Measurements from ENCODE around the gene NAMPT.
"Not testable (repeated sequence)": the region's sequence is repeated elsewhere in the genome, so short reads cannot be mapped to it uniquely, and the experiment has no call there.

Gene NAMPT

DNA sequence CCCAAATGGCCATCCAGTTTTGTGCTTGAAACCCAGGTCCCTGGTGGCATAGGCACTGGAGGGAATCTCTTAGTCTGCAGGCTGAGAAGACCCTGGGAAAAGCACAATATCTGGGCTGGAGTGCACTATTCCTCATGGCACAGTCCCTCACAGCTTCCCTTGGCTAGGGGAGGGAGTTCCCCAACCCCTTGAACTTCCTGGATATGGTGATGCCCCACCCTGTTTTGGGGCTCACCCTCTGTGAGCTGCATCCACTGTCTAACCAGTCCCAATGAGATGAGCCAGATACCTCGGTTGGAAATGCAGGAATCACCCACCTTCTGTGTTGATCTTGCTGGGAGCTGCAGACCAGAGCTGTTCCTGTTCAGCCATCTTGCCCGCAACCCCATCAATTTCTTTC lies 19.8 kb upstream of the NAMPT start:
- no peak for DNase-seq (ENCODE audit: low read depth)

DNA sequence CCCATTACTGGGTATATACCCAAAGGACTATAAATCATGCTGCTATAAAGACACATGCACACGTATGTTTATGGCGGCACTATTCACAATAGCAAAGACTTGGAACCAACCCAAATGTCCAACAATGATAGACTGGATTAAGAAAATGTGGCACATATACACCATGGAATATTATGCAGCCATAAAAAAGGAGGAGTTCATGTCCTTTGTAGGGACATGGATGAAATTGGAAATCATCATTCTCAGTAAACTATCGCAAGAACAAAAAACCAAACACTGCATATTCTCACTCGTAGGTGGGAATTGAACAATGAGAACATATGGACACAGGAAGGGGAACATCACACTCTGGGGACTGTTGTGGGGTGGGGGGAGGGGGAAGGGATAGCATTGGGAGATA lies 13.8 kb upstream of the NAMPT start:
- not testable (repeated sequence) for DNase-seq (ENCODE audit: low read depth)

DNA sequence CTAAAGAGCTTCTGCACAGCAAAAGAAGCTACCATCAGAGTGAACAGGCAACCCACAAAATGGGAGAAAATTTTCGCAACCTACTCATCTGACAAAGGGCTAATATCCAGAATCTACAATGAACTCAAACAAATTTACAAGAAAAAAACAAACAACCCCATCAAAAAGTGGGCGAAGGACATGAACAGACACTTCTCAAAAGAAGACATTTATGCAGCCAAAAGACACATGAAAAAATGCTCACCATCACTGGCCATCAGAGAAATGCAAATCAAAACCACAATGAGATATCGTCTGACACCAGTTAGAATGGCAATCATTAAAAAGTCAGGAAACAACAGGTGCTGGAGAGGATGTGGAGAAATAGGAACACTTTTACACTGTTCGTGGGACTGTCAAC lies 13.4 kb upstream of the NAMPT start:
- DNase-seq (ENCODE audit: low read depth), result not testable (repeated sequence)

DNA sequence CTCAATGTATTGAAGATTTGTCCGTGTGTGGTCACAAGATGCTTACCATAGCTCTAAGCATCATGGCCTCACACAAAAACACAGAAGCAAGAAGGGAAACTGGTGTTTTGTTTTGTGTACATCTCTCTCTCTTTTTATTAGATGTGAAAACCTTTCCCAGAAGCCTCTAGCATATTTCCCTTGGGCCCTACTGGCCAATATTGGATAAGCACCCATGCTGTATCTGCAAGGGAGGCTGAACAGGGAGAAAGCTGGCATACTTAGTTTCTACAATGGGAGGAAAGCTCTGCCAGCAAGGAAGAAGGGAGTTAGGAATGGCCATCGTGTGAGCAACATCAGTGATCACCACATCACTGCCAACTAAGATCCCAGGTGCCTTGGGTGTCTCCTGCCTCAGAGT lies 9.6 kb upstream of the NAMPT start:
- DNase-seq (ENCODE audit: low read depth), result no peak

DNA sequence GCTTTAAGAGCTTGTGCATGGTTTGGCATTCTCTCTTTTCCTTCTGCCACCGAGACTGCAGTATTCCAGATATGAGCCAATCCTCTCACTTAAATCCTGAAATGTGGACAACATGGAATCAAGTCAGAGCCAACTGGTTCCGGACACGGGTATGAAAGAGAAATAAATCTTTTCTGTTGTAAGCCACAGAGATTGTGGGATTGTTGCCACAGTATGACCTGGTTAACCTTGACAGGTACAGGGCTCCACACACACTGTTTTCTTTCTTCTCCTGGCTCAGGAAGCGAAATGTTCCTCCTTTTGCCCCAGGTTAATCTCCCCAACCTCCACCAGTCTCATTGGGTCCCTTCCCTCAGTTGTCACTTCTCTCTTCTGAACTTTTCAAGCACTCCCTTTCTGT lies 6.5 kb upstream of the NAMPT start:
- no peak for DNase-seq (ENCODE audit: low read depth)

DNA sequence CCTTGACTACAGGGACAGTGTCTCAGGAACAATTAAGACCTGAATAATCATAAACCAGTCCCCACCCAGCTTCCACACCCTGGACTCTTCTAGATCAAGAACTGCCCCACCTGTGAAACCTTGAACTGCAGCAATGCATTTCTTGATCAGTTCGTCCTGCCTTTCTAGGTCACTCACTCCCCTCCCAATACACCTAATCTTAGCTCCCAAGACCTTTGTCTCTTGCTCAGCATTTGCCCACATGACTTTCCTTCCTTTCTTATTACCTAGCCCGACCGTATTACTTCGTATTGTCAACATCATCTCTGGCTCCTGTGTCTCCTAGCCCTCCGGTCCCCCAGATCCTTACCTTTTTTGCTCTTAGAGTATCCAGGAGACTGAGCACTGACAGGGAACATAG lies 5.5 kb upstream of the NAMPT start:
- no peak for DNase-seq (ENCODE audit: low read depth)

DNA sequence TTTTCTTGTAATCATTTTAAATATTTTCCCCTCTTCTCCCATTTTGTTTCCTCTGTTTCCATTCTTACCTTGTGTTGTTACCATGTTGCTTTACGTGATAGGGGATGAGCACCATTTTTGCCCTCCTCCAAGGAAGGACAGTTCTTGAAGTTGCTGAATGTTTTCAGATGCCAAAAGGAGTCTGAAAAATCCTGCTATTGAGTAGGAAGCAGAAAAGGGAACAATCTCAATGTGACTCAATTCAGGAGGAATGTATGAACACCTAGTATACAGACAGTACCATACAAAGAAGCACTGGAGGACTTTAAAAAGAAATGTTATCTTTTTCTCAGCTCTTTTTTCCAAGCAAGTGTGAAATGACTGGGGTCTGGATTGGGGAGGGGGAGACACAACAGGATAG lies 5.1 kb upstream of the NAMPT start:
- no peak for DNase-seq (ENCODE audit: low read depth)

DNA sequence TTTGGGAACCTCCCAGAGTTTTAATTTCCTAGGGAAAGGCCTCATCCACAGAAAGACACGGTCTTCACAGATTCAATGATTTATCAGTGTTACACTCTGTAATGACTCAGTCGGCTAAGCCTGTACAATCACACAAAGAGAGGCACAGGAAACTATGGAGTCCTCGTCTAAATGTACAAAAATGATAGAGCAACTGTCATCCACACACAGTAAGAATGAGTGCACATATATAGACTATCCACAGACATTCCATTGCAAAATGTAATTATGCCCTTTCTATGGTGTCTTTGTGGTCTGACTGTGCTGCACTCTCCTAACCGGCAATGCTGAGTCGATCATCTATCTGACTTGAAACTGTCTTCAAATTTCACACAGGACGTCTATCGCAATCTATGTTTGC lies 3.5 kb upstream of the NAMPT start:
- no peak for DNase-seq (ENCODE audit: low read depth)

GRCh38 chr7:106287786-106288185 lies 3.0 kb upstream of the NAMPT start:
- DNase-seq (ENCODE audit: low read depth), result no peak

GRCh38 chr7:106285855-106286492 lies 1.2 kb upstream of the NAMPT start:
- no peak for DNase-seq (ENCODE audit: low read depth)

- peak; percentile 86 for DNase-seq (ENCODE audit: low read depth)
Measured at GRCh38 chr7:106285051-106285854, 470 bp upstream of the NAMPT start.

DNA sequence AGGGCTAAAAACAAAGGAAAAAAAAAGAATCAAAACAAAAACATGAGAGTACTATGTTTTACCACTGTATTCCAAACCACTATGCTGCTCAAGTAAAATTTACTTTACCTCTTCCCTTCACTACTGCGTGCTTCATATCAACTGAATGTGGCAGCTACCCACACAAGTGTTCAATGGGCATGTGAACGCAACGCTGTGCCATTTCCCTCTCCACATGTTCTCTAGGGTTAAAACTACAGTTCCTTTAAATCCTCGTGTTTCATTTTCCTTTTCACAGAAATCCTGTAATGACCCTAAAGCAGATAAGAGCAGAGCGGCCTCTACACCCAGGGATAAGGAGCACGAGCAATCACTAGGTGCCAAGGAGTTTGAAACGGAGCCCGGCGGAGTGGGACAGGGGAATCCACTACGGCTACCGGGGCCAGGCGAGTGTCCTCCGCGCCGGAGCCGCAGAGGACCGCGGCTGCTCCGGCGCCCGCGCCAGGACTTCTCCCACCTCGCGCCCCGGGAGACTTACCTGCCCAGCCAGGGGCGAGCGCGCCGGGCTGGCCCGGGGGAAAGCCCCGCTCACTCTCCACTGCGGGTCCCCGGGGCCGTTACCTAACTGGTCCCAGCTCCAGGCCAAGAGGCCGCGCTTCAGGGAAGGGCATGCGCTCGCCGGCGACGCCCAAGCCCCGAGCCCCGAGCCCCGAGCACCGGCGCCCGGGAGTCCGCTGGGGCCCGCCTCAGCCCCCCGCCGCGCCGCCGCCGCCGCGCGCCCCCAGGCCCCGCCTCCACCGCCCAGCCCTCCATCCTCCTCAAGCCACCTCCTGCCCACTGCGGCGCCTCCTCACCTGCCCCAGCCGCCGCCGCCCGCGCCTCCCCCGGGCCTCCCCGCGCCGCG lies 711 bp downstream of the NAMPT start:
- no peak for DNase-seq (ENCODE audit: low read depth)

DNA sequence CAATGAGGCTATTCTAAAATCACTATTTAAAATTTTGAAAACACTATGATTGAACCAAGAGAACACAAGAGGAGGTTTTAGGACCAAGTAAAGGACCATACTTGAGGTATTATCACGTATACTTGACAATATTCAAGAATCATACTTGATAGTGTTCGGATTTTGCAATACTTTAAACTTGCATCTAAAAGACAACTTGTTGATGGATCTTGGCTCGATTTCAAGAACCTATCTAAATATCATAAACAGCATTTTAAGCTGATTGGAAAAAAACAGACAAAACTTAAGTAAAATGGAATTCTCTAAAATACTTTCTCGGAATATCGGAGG lies 1.3 kb downstream of the NAMPT start:
- DNase-seq (ENCODE audit: low read depth), result no peak

- DNase-seq (ENCODE audit: low read depth), result no peak
Measured at GRCh38 chr7:106282852-106283251, 1.9 kb downstream of the NAMPT start.

DNA sequence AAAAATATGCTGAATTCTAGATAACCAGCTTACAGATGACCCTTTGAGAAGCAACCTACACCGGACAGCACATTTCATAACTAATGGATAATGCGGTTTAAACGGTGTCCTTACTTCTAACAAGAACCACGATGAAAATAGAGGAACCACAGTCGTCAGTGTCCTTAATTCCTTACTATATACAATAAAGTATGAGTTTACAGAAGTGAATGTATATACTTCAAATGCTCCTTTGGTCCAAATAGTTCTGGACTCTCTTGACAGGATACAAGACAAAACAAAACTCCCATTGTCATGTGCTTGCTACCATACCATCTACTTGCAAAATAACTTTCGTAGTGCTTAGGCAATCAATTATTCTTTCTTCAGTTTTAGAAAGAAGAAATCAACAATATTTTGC lies 2.4 kb downstream of the NAMPT start:
- no peak for DNase-seq (ENCODE audit: low read depth)

GRCh38 chr7:106281585-106282318 lies 3.0 kb downstream of the NAMPT start:
- no peak for DNase-seq (ENCODE audit: low read depth)

GRCh38 chr7:106281127-106281526 lies 3.7 kb downstream of the NAMPT start:
- no peak for DNase-seq (ENCODE audit: low read depth)

- DNase-seq (ENCODE audit: low read depth), result no peak
Measured at GRCh38 chr7:106279425-106280197, 5.2 kb downstream of the NAMPT start.

- DNase-seq (ENCODE audit: low read depth), result no peak
Measured at GRCh38 chr7:106278695-106279094, 6.1 kb downstream of the NAMPT start.

DNA sequence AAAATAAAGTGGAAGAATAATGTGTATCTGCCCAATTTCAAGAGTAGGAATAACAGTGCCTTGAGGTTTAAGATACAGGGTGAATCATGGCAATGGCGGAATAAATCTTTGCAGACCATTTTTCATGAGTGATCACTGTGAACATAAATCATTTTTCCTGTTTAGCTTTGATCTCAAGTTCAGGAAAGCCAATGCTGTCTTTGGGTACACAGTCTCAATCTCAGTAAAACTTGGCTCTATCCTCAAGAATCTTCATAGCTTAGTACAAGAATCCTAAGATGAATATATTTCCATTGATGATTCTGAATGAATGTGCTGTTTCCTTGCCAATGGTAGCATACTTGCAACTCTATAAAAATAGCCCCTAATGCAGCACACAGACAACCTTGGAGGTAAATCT lies 6.8 kb downstream of the NAMPT start:
- no peak for DNase-seq (ENCODE audit: low read depth)

DNA sequence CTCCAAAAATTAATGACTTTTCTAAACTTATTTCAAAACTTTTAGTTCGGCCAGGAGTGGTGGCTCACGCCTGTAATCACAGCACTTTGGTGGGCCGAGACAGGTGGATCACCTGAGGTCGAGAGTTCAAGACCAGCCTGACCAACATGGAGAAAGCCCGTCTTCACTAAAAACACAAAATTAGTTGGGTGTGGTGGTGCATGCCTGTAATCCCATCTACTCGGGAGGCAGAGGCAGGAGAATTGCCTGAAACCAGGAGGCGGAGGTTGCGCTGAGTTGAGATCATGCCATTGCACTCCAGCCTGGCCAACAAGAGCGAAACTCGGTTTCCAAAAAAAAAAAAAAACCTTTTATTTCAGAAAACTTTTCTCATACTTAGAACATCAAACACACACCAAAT lies 8.3 kb downstream of the NAMPT start:
- DNase-seq (ENCODE audit: low read depth), result no peak

Data from GM04503 (cell line).